HK-2 (cell line): ENCODE results near the gene GFOD2.
"Not testable (repeated sequence)": the region's sequence is repeated elsewhere in the genome, so short reads cannot be mapped to it uniquely, and the experiment has no call there.

Source experiments
- DNase-seq: peaks from one replicate; pipeline ENCODE4 v3.0.0-alpha.2; 2018; ENCODE audit not compliant: unreplicated experiment

GFOD2 gene

GRCh38 chr16:67704110-67704509 is 15.0 kb downstream of the GFOD2 start:
- DNase-seq = no peak

- DNase-seq = no peak
Observed at GRCh38 chr16:67703626-67704025, 15.5 kb downstream of the GFOD2 start.

- DNase-seq = no peak
Observed at GRCh38 chr16:67702130-67702529, 17.0 kb downstream of the GFOD2 start.

GRCh38 chr16:67701420-67701819 is 17.7 kb downstream of the GFOD2 start:
- no peak for DNase-seq

- no peak for DNase-seq
Observed at GRCh38 chr16:67699265-67699664, 19.9 kb downstream of the GFOD2 start.

- no peak for DNase-seq
Observed at GRCh38 chr16:67697422-67698185, 21.5 kb downstream of the GFOD2 start.

GRCh38 chr16:67694611-67695010 is 24.5 kb downstream of the GFOD2 start:
- no peak for DNase-seq

GRCh38 chr16:67693517-67694285 is 25.4 kb downstream of the GFOD2 start:
- not testable (repeated sequence) for DNase-seq

- DNase-seq = no peak
Observed at GRCh38 chr16:67685388-67686112, 33.6 kb downstream of the GFOD2 start.

GRCh38 chr16:67683767-67684166 is 35.3 kb downstream of the GFOD2 start:
- DNase-seq = no peak

- no peak for DNase-seq
Observed at GRCh38 chr16:67679935-67680897, 38.9 kb downstream of the GFOD2 start.

- no peak for DNase-seq
Observed at GRCh38 chr16:67678354-67679023, 40.6 kb downstream of the GFOD2 start.

- DNase-seq = no peak
Observed at GRCh38 chr16:67677712-67678111, 41.4 kb downstream of the GFOD2 start.

- DNase-seq = no peak
Observed at GRCh38 chr16:67676939-67677338, 42.2 kb downstream of the GFOD2 start.

- DNase-seq = no peak
Observed at GRCh38 chr16:67676516-67676915, 42.6 kb downstream of the GFOD2 start.

GRCh38 chr16:67675999-67676398 is 43.1 kb downstream of the GFOD2 start:
- DNase-seq = no peak

GRCh38 chr16:67675579-67675935 is 43.6 kb downstream of the GFOD2 start:
- no peak for DNase-seq

- no peak for DNase-seq
Observed at GRCh38 chr16:67674851-67675578, 44.1 kb downstream of the GFOD2 start.

- no peak for DNase-seq
Observed at GRCh38 chr16:67673712-67674580, 45.2 kb downstream of the GFOD2 start.
